Heart right ventricle (tissue), 16 donors: Measurements from ENCODE around the gene ASCC1. TPM values are rescaled to one million over a fixed set of nuclear protein-coding genes. Genes with fewer than 3 reads are reported as not detected.

Experiments used
- ATAC-seq, 8 donors: fragments of 200-7000 bp; cut with Tn5 transposase; one replicate each; pipeline ENCODE4 v1.9.1; 2020; ENCODE audit warnings: mild to moderate bottlenecking in 8 of 8, moderate library complexity in 8 of 8, moderate number of reproducible peaks in 1 of 8
- DNase-seq, 2 donors: peaks; one replicate each; pipeline ENCODE4 v3.0.0-alpha.2; 2020
- H3K27ac ChIP-seq, 10 donors: fragments of 200-600 bp; sonication (generic) in 2 of 10; one replicate each; pipeline versions ENCODE4 v1.5.0 to v1.8.0; 2020 to 2022; ENCODE audit warnings: mild to moderate bottlenecking in 3 of 10
- H3K27me3 ChIP-seq, 7 donors: fragments of 200-600 bp; one replicate each; pipeline ENCODE4 v1.8.0; 2021 to 2022; ENCODE audit warnings: mild to moderate bottlenecking in 2 of 7
- H3K36me3 ChIP-seq, 9 donors: fragments of 200-600 bp; sonication (generic) in 1 of 9; one replicate each; pipeline versions ENCODE4 v1.5.0 to v1.8.0; 2020 to 2022; ENCODE audit warnings: mild to moderate bottlenecking in 2 of 9
- H3K4me1 ChIP-seq, 9 donors: fragments of 200-600 bp; sonication (generic) in 1 of 9; one replicate each; pipeline versions ENCODE4 v1.5.0 to v1.8.0; 2020 to 2022; ENCODE audit warnings: mild to moderate bottlenecking in 4 of 9
- H3K4me3 ChIP-seq, 10 donors: fragments of 200-600 bp; sonication (generic) in 2 of 10; one replicate each; pipeline versions ENCODE4 v1.5.0 to v1.8.0; 2020 to 2022; ENCODE audit warnings: mild to moderate bottlenecking in 7 of 10, moderate library complexity in 2 of 10
- H3K9me3 ChIP-seq, 11 donors: fragments of 200-600 bp in 10 of 11; sonication (generic) in 2 of 11; one replicate each; pipeline versions ENCODE4 v1.5.0 to v1.8.0; 2013 to 2022; ENCODE audit warnings: mild to moderate bottlenecking in 2 of 11, control low read depth in 1 of 11, moderate library complexity in 1 of 11
- CTCF ChIP-seq, 9 donors: fragments of 200-600 bp; sonication (generic) in 2 of 9; IDR thresholded peaks; one replicate each; pipeline versions ENCODE4 v1.5.0 to v1.8.0; 2021 to 2022; ENCODE audit warnings: antibody characterized with exemption in 9 of 9, mild to moderate bottlenecking in 5 of 9, moderate library complexity in 1 of 9
- WGBS, 2 donors: extraction: QIAGEN DNeasy Blood & Tissue Kit; methylation state at CpG; one replicate each; pipeline ENCODE4 v1.1.7; 2013; ENCODE audit warnings: inconsistent platforms in 1 of 2; 5-methylcytosine and 5-hydroxymethylcytosine counted together
- intact Hi-C, 10 donors: fragments of 100-400 bp; cut with DNase I; formaldehyde crosslinking; loops; one replicate each; pipeline versions ENCODE4 v1.11.1 to v1.14.2; 2022
- polyA plus RNA-seq, 2 donors: library from polyadenylated mRNA; stranded (reverse); fragments of 200-250 nt; gene quantifications; one replicate each; pipeline ENCODE4 v1.2.3, GENCODE V29; 2013
- total RNA-seq, 10 donors: library from RNA; stranded (reverse); fragmentation: NEBNext Ultra II Directional in 3 of 10; extraction: Animal tissue kit (Norgen Biotek cat#: 25700) in 3 of 10; gene quantifications; one replicate each; pipeline versions ENCODE4 v1.2.1 to v1.2.4, GENCODE V29; 2021 to 2023
- donor health status: Arrhythmogenic right ventricular cardiomyopathy.
- donor health status: ischemic (EF 13 %, LVEDD 7.1; RV severe dilation, severe dysfunction).
- donor health status: healthy with polysubstance abuse.
- donor health status: DM: no; HTN: yes; CAD: no.
- donor health status: DM: no; HTN: no; CAD: no.
- donor health status: ischemic (EF 25% LVEDD 6.9; RV normal size, moderate dysfunction).
- donor health status: ischemic (EF 25% LVEDD 5.7; RV mildly dilated, moderate dysfunction).
- donor health status: healthy.
- donor health status: DM: yes; HTN: yes; CAD: no.
- donor health status: Ischemic cardiomyopathy.
- donor health status: ischemic (EF 35%, LVEDD 5.7; RV mildly dilated, moderate dysfunction).
- donor health status: nonischemic (EF 11% LVEDD 7.7; RV severe dilation, severe dysfunction).
- donor health status: DM: yes; HTN: yes; CAD: no.
- donor health status: PGD.
- donor health status: ischemic (EF 29% LVEDD 5.4; RV normal size, mild dysfunction).
- donor health status: nonischemic (EF 23%, LVEDD 6.1; RV moderate dilation, normal function).

Gene ASCC1
- total and polyA plus RNA-seq, 12 donors: 8.4 to 40.5 (median 33.0) TPM

GRCh38 chr10:72098301-72098835 is 117.7 kb downstream of the ASCC1 start:
- ATAC-seq (peak in 5 of 8 donors; percentile 3 to 32 (median 22)), DNase-seq (no peak)
- 80 to 83% methylated on average over 3 of the region's 3 CpGs for WGBS, 2 donors
- intact Hi-C loops: loop anchor here in 1 of 10 donors (5.0 kb wide), 1 partner anchor 41 kb away; no protein-coding TSS in a partner anchor
- Histone ChIP-seq H3K4me1 (peaks cover 0 to 24% (median 18%) of the 10 kb centered on the region in 9 donors), H3K4me3 (no peak overlapping the region), H3K27me3 (no peaks in the 10 kb centered on the region), H3K9me3 (no peaks in the 10 kb centered on the region), H3K27ac (peak overlapping the region in 5 of 10 donors; percentile 3 to 61 (median 42)), H3K36me3 (peaks cover 0 to 54% (median 18%) of the 10 kb centered on the region in 9 donors)
- TF ChIP-seq CTCF (IDR thresholded peaks at IDR 0.05): no peak

- H3K4me3 ChIP-seq: no peak overlapping the region
- H3K4me1 ChIP-seq: peaks cover 0 to 24% (median 18%) of the 10 kb centered on the region in 9 donors
- ATAC-seq: peak; percentile 57 to 96 (median 91)
- TF ChIP-seq CTCF (IDR thresholded peaks at IDR 0.05): no peak
- no peaks in the 10 kb centered on the region for H3K9me3 ChIP-seq
- peaks cover 0 to 52% (median 15%) of the 10 kb centered on the region in 9 donors for H3K36me3 ChIP-seq
- peak in 1 of 2 donors; percentile 36 for DNase-seq
- WGBS, 2 donors: 39 to 43% methylated on average over 9 of the region's 9 CpGs
- intact Hi-C loops: loop anchor here in 1 of 10 donors (5.0 kb wide), 1 partner anchor 40 kb away; no protein-coding TSS in a partner anchor
- H3K27ac ChIP-seq: peak overlapping the region in 6 of 10 donors; percentile 14 to 61 (median 42)
- no peaks in the 10 kb centered on the region for H3K27me3 ChIP-seq
Measured at GRCh38 chr10:72097448-72098300, 118.4 kb downstream of the ASCC1 start.

- Histone ChIP-seq H3K4me3 (no peak overlapping the region), H3K27ac (no peak overlapping the region), H3K36me3 (peaks cover 0 to 46% (median 6%) of the 10 kb centered on the region in 9 donors), H3K9me3 (no peaks in the 10 kb centered on the region), H3K4me1 (peaks cover 0 to 24% (median 18%) of the 10 kb centered on the region in 9 donors), H3K27me3 (no peaks in the 10 kb centered on the region)
- no peak for DNase-seq
- ATAC-seq: peak in 1 of 8 donors; percentile 35
- no peak for TF ChIP-seq CTCF (IDR thresholded peaks at IDR 0.05)
- 80 to 81% methylated on average over 9 of the region's 9 CpGs for WGBS, 2 donors
- intact Hi-C loops: loop anchor here in 1 of 10 donors (5.0 kb wide), 1 partner anchor 39 kb away; no protein-coding TSS in a partner anchor
Measured at GRCh38 chr10:72096115-72097000, 119.7 kb downstream of the ASCC1 start.
